GM21576 (cell line): ENCODE data around the gene HMG20B.

Source experiments
- ATAC-seq: cut with Tn5 transposase; IDR thresholded peaks from one replicate; pipeline ENCODE4 v1.9.1; 2021; ENCODE audit warnings: mild to moderate bottlenecking, moderate library complexity; ENCODE audit not compliant: unreplicated experiment

HMG20B gene

GRCh38 chr19:3605770-3606169 lies 33.0 kb downstream of the HMG20B start:
- ATAC-seq: no peak

- no peak for ATAC-seq
Measured at GRCh38 chr19:3606174-3606689, 33.5 kb downstream of the HMG20B start.

- ATAC-seq: no peak
Measured at GRCh38 chr19:3606690-3607289, 34.0 kb downstream of the HMG20B start, which contains the start of gene TBXA2R. TSS of gene TBXA2R (minus strand) at chr19:3606875. CDS start at chr19:3600634, 6,241 bp downstream.

GRCh38 chr19:3607303-3608078 lies 34.7 kb downstream of the HMG20B start:
- ATAC-seq: no peak

- no peak for ATAC-seq
Measured at GRCh38 chr19:3608079-3608641, 35.4 kb downstream of the HMG20B start.

- no peak for ATAC-seq
Measured at GRCh38 chr19:3608750-3609322, 36.1 kb downstream of the HMG20B start.

GRCh38 chr19:3609779-3610719 lies 37.3 kb downstream of the HMG20B start:
- no peak for ATAC-seq

- ATAC-seq: no peak
Measured at GRCh38 chr19:3610745-3611717, 38.3 kb downstream of the HMG20B start.

- no peak for ATAC-seq
Measured at GRCh38 chr19:3611841-3612240, 39.1 kb downstream of the HMG20B start.

- ATAC-seq: no peak
Measured at GRCh38 chr19:3612330-3612729, 39.6 kb downstream of the HMG20B start.

GRCh38 chr19:3612901-3613741 lies 40.4 kb downstream of the HMG20B start:
- no peak for ATAC-seq

GRCh38 chr19:3613818-3614661 lies 41.3 kb downstream of the HMG20B start:
- no peak for ATAC-seq

- no peak for ATAC-seq
Measured at GRCh38 chr19:3614858-3615505, 42.2 kb downstream of the HMG20B start.

- no peak for ATAC-seq
Measured at GRCh38 chr19:3615524-3616135, 42.9 kb downstream of the HMG20B start.

GRCh38 chr19:3617463-3617862 lies 44.7 kb downstream of the HMG20B start:
- no peak for ATAC-seq

GRCh38 chr19:3618144-3618810 lies 45.5 kb downstream of the HMG20B start:
- no peak for ATAC-seq
